ENCODE measurements around the gene PITX2. TPM values are rescaled to one million over a fixed set of nuclear protein-coding genes. Genes with fewer than 3 reads are reported as not detected.

PITX2 gene
- total RNA-seq, 4 donors from 2014 or later, result not detected

DNA sequence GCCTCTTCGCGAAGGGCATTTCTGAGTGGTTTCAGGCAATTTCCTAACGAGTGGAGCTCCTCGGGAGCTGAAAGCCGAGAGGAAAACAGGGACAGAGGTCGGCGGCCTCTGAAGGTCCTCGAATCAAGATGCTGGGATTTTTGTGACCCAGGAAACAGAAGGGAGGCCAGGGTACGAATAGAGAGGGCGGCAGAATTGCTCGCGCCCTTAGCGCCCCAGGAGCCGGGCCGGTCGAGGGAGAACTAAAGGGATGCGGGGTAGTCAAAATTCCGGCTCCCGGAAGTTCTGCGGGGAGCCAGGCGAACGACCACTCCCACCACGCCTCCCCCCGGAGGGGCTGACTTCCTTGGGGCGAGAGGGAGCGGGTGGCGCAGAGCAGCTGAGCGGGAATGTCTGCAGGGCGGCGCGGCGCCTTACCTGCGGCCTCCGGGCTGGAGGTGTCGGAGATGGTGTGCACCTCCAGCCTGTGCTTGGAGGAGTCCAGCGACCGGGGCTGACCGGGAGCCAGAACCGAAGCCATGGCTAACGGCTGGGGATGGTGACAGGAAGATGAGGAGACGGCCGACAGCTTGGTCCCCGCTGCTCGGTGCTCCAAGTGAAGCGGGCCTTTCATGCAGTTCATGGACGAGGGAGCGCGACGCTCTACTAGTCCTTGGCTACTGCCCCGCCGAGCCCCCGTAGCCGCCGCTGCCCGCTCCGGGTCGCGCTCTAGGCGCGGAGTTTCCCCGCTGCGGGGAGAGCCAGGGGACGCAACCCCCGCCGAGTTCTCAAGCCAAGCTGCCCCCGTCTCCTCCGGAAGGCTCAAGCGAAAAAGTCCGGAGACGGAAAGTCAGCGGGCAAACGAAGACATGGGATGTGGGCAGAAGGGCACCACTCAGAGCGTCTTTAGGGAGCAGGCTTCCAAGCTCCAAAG lies 782 bp downstream of the PITX2 start:
- H3K4me3 ChIP-seq, result peak overlapping the region; percentile 2 to 48 (median 31)
- no peak for DNase-seq (ENCODE audit: low spot score in 2 of 2)
- H3K4me1 ChIP-seq, result peaks cover 0 to 52% (median 23%) of the 10 kb centered on the region in 4 donors
- WGBS, 2 donors, result 4 to 8% methylated on average over 42 to 50 of the region's 73 CpGs
- peaks cover 4 to 100% of the 10 kb centered on the region in 2 donors for H3K27me3 ChIP-seq
- peaks cover 0 to 14% (median 0%) of the 10 kb centered on the region in 4 donors for H3K9me3 ChIP-seq
- TF ChIP-seq EP300 (IDR thresholded peaks at IDR 0.05), result no peak
- TF ChIP-seq, protein P1, sequence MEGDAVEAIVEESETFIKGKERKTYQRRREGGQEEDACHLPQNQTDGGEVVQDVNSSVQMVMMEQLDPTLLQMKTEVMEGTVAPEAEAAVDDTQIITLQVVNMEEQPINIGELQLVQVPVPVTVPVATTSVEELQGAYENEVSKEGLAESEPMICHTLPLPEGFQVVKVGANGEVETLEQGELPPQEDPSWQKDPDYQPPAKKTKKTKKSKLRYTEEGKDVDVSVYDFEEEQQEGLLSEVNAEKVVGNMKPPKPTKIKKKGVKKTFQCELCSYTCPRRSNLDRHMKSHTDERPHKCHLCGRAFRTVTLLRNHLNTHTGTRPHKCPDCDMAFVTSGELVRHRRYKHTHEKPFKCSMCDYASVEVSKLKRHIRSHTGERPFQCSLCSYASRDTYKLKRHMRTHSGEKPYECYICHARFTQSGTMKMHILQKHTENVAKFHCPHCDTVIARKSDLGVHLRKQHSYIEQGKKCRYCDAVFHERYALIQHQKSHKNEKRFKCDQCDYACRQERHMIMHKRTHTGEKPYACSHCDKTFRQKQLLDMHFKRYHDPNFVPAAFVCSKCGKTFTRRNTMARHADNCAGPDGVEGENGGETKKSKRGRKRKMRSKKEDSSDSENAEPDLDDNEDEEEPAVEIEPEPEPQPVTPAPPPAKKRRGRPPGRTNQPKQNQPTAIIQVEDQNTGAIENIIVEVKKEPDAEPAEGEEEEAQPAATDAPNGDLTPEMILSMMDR (IDR thresholded peaks at IDR 0.05), result no peak
- no peak overlapping the region for H3K27ac ChIP-seq
- H3K36me3 ChIP-seq, result no peaks in the 10 kb centered on the region

DNA sequence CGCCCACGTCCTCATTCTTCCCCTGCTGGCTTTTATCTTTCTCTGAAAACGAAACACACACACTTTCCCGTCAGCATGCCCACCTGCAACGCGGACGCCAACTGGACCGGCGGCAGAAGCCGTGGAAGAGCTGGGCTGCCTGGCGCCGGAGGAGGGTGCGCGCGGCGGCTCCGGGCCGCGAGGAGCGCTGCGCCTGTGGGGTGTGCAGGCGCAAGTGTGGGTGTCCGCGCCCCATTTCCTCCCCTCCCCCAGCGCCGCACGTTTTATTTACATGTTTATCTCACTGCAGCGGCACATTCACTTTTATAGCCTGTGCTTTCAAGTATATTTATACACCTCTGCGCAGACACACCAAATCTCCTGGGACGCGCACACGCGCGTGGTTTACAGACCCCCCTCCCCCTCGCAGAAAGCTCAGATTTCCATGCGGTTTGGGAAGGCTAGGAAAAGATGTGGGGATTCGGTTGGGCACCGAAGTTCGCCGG lies 1.5 kb downstream of the PITX2 start:
- Histone ChIP-seq H3K4me3 (peak overlapping the region in 3 of 4 donors; percentile 3 to 48 (median 33)), H3K9me3 (peaks cover 0 to 14% (median 0%) of the 10 kb centered on the region in 4 donors), H3K27me3 (peaks cover 4 to 100% of the 10 kb centered on the region in 2 donors), H3K27ac (no peak overlapping the region), H3K4me1 (peaks cover 0 to 52% (median 23%) of the 10 kb centered on the region in 4 donors), H3K36me3 (no peaks in the 10 kb centered on the region)
- 6 to 7% methylated on average over 40 of the region's 40 CpGs for WGBS, 2 donors
- no peak for DNase-seq (ENCODE audit: low spot score in 2 of 2)
- TF ChIP-seq EP300 (IDR thresholded peaks at IDR 0.05) (no peak), POLR2A (IDR thresholded peaks at IDR 0.05) (no peak)
- TF ChIP-seq, protein P1 (IDR thresholded peaks at IDR 0.05), result no peak

DNA sequence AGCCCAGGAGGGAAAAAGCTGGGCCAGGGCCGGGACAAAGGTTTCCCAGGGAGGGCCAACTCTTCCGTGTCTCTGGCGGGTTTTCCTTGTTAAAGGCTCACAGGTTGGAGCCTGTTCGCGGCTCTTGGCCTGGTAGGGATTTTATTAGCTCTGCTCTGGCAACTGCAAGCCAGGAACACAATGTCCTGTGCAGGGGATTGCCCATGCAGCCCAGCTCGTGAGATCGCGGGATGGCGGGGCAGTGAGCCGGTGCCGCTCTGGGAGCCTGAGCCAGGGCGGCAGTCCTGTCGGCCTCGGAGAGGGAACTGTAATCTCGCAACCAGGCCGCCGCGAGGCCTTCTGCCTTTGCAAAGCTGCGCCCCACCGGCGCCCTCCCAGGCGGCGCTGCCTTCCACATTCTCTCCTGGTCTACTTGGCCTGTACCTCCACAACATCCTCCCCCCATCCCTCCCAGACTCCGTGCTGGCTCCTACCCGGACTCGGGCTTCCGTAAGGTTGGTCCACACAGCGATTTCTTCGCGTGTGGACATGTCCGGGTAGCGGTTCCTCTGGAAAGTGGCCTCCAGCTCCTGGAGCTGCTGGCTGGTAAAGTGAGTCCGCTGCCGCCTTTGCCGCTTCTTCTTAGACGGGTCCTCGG lies 2.1 kb downstream of the PITX2 start:
- TF ChIP-seq EP300 (IDR thresholded peaks at IDR 0.05) (no peak), POLR2A (IDR thresholded peaks at IDR 0.05) (no peak)
- TF ChIP-seq, protein P1 (IDR thresholded peaks at IDR 0.05), result no peak
- DNase-seq (ENCODE audit: low spot score in 2 of 2), result no peak
- Histone ChIP-seq H3K27me3 (peaks cover 4 to 100% of the 10 kb centered on the region in 2 donors), H3K36me3 (no peaks in the 10 kb centered on the region), H3K4me1 (peaks cover 0 to 56% (median 23%) of the 10 kb centered on the region in 4 donors), H3K27ac (no peak overlapping the region), H3K4me3 (peak overlapping the region in 3 of 4 donors; percentile 3 to 48 (median 33)), H3K9me3 (peaks cover 0 to 14% (median 0%) of the 10 kb centered on the region in 4 donors)
- WGBS, 2 donors, result 8 to 16% methylated on average over 34 to 37 of the region's 37 CpGs

DNA sequence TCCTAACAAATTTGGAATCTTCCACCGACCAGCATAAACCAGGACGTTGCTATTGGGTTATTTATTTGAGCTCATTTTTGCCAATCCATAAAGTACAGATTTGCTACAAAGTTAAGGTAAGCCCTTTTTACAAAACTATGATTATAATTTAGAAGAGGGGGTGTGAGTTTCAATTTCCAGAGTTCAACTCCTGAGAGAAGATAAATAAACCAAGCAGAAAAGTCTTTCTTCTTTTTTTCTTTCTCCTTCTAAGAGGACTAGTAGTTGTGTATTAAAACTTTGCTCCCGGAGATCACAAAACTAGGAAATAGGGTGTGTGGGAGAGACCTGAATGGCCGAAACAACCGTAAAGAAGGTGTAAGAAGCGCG lies 2.6 kb downstream of the PITX2 start:
- TF ChIP-seq POLR2A (IDR thresholded peaks at IDR 0.05), result no peak
- TF ChIP-seq, protein P1 (IDR thresholded peaks at IDR 0.05), result no peak
- no peak for TF ChIP-seq EP300 (IDR thresholded peaks at IDR 0.05)
- peaks cover 4 to 100% of the 10 kb centered on the region in 2 donors for H3K27me3 ChIP-seq
- H3K36me3 ChIP-seq, result no peaks in the 10 kb centered on the region
- H3K9me3 ChIP-seq, result peaks cover 0 to 14% (median 0%) of the 10 kb centered on the region in 4 donors
- no peak overlapping the region for H3K4me3 ChIP-seq
- WGBS, 2 donors, result 50 to 56% methylated on average over 7 of the region's 7 CpGs
- H3K4me1 ChIP-seq, result peaks cover 0 to 59% (median 23%) of the 10 kb centered on the region in 4 donors
- DNase-seq (ENCODE audit: low spot score in 2 of 2), result no peak
- H3K27ac ChIP-seq, result no peak overlapping the region
